ENCODE measurements around the gene CCDC92B. TPM values are rescaled to one million over a fixed set of nuclear protein-coding genes. Genes with fewer than 3 reads are reported as not detected.

The CCDC92B gene
- total RNA-seq, 4 donors from 2014 or later, result 0.15 to 0.57 (median 0.35) TPM; not detected in 1

Small RNA genes within 50 kb of the gene (small RNA-seq; reads per million reads assigned to genes)
- gene MIR1253 (0 reads per million in 4 donors), gene MIR6776 (0 reads per million in 4 donors), gene RN7SL608P (0 to 0.09 (median 0) reads per million in 4 donors), gene hsa-mir-1253 (0 reads per million in 4 donors)

Other genes starting within 250 kb of the CCDC92B start
- 10 to 100 TPM; 12.5 to 31.5 (median 25.3) TPM for gene METTL16, start 237.8 kb downstream of the CCDC92B start, total RNA-seq
- gene PAFAH1B1, start 156.0 kb downstream of the CCDC92B start, total RNA-seq, result 10 to 100 TPM; 33.4 to 91.6 (median 78.8) TPM
- gene CLUH, start 37.9 kb downstream of the CCDC92B start, total RNA-seq, result 100 to 1,000 TPM in 3 of 4 donors, 10 to 100 TPM in 1; 89.2 to 164 (median 136) TPM
- 10 to 100 TPM in 2 of 4 donors, 1 to 10 TPM in 2; 4.9 to 12.4 (median 10.0) TPM for gene RAP1GAP2, start 46.8 kb upstream of the CCDC92B start, total RNA-seq

All from esophagus squamous epithelium (tissue), 4 donors.